K562 (cell line): ENCODE measurements around the gene TMPRSS9. TPM values are rescaled to one million over a fixed set of nuclear protein-coding genes. Genes with fewer than 3 reads are reported as not detected.

ENCODE experiments used
- CREBBP ChIP-seq: IDR thresholded peaks from one replicate; pipeline ENCODE4 v1.6.1; 2012; ENCODE audit warnings: low read depth, mild to moderate bottlenecking, control low read depth, inconsistent platforms, low read length
- HOXB6 ChIP-seq: fragments of 250-450 bp; sonication (Bioruptor Pico); IDR thresholded peaks from 2 replicates; pipeline ENCODE4 v1.5.1; 2022; ENCODE audit warnings: mild to moderate bottlenecking, borderline replicate concordance
- KLF10 ChIP-seq: fragments of 250-450 bp; sonication (Bioruptor Pico); IDR thresholded peaks from 2 replicates; pipeline ENCODE4 v1.6.1; 2021; ENCODE audit warnings: matching md5 sums
- MYC ChIP-seq, 2 experiments: fragments of 250-450 bp in 1 of 2; sonication (Bioruptor Pico) in 1 of 2; IDR thresholded peaks; 2 replicates each; pipeline versions ENCODE4 v1.5.1 to v1.6.1; 2012 to 2021; ENCODE audit warnings: low read depth in 2 of 2, borderline replicate concordance in 1 of 2, improper control_type of control experiment in 1 of 2, low read length in 1 of 2, mild to moderate bottlenecking in 1 of 2, moderate library complexity in 1 of 2
- NFYB ChIP-seq: IDR thresholded peaks from 2 replicates; pipeline ENCODE4 v1.6.1; 2011; ENCODE audit warnings: mild to moderate bottlenecking, moderate library complexity; ENCODE audit not compliant: insufficient read length; ENCODE audit errors: extremely low read depth
- RBM25 ChIP-seq: fragments of 200-400 bp; formaldehyde crosslinking; IDR thresholded peaks from 2 replicates; pipeline ENCODE4 v1.6.1; 2018; ENCODE audit warnings: low read length, low read depth, moderate library complexity; ENCODE audit not compliant: severe bottlenecking
- REST ChIP-seq, 2 experiments: fragments of 450-650 bp; formaldehyde crosslinking in 1 of 2; IDR thresholded peaks; 2 replicates each; pipeline versions ENCODE4 v1.4.0 to v1.6.1; 2014 to 2020; ENCODE audit warnings: mild to moderate bottlenecking in 2 of 2, borderline replicate concordance in 1 of 2, low read depth in 1 of 2
- TGIF2 ChIP-seq: sonication (generic); formaldehyde crosslinking; IDR thresholded peaks from 2 replicates; pipeline ENCODE4 v1.8.1; 2022; ENCODE audit warnings: mild to moderate bottlenecking, missing genetic modification reagents, moderate library complexity
- THRA ChIP-seq: fragments of 450-650 bp; IDR thresholded peaks from 2 replicates; pipeline ENCODE4 v1.6.1; 2017; ENCODE audit warnings: mild to moderate bottlenecking, moderate library complexity
- YBX1 ChIP-seq: fragments of 450-650 bp; IDR thresholded peaks from 2 replicates; pipeline ENCODE4 v1.7.1; 2016; ENCODE audit warnings: mild to moderate bottlenecking
- ZNF146 ChIP-seq: IDR thresholded peaks from one replicate; pipeline ENCODE4 v1.6.1; 2018; ENCODE audit warnings: missing compliant biosample characterization; ENCODE audit not compliant: unreplicated experiment
- ZNF311 ChIP-seq: fragments of 250-450 bp; sonication (Bioruptor Pico); IDR thresholded peaks from 2 replicates; pipeline ENCODE4 v1.4.0; 2020; ENCODE audit warnings: mild to moderate bottlenecking, moderate library complexity
- ZNF324 ChIP-seq: fragments of 250-450 bp; sonication (Bioruptor Pico); IDR thresholded peaks from 2 replicates; pipeline ENCODE4 v1.4.0; 2020; ENCODE audit warnings: mild to moderate bottlenecking
- ZNF785 ChIP-seq: fragments of 250-450 bp; sonication (Bioruptor Pico); IDR thresholded peaks from 2 replicates; pipeline ENCODE4 v1.4.0; 2020; ENCODE audit warnings: mild to moderate bottlenecking
- polyA plus RNA-seq, 8 experiments: library from polyadenylated mRNA; depleted of rRNA in 4 of 8; stranded (reverse) in 5 of 8; unstranded in 3 of 8; fragments of >200 nt; fragmentation: Nextera tagmentation in 2 of 8; fragmentation: Illumina TruSeq in 1 of 8; extraction: Ambion mirVana in 2 of 8; extraction: Trizol in 1 of 8; gene quantifications; 2 replicates each; pipeline versions ENCODE4 v1.2.1 to v1.2.3, GENCODE V29; 2011 to 2014; ENCODE audit warnings: inconsistent platforms in 1 of 8, missing spikeins in 1 of 8
- total RNA-seq, 7 experiments: library from RNA; depleted of rRNA in 6 of 7; stranded (reverse); fragments of >200 nt in 6 of 7; fragmentation: Illumina TruSeq in 2 of 7; extraction: Trizol in 2 of 7; gene quantifications; 2 replicates each; pipeline versions ENCODE4 v1.2.1 to v1.2.3, GENCODE V29; 2011 to 2021; ENCODE audit warnings: low replicate concordance in 1 of 7
- TF ChIP-seq, protein P1 (sequence below): fragments of 450-650 bp; formaldehyde crosslinking; IDR thresholded peaks from 2 replicates; pipeline ENCODE4 v1.4.0; 2020; ENCODE audit warnings: mild to moderate bottlenecking
- TF ChIP-seq, protein P2 (sequence below): sonication (generic); formaldehyde crosslinking; IDR thresholded peaks from 2 replicates; pipeline ENCODE4 v1.8.0; 2022; ENCODE audit warnings: mild to moderate bottlenecking, low read depth, missing genetic modification reagents

The TMPRSS9 gene
- total and polyA plus RNA-seq, 9 of the 15 experiments (the other 6 are each of a cell fraction or from before 2014, with no cell fraction given): 0.01 to 0.03 TPM; not detected in 7

- TF ChIP-seq REST (IDR thresholded peaks at IDR 0.05; ENCODE audit: borderline replicate concordance) (no peak), REST (CRISPR knock-in tag; IDR thresholded peaks at IDR 0.05; ENCODE audit: low read depth) (no peak), KLF10 (CRISPR knock-in tag) (no peak), ZNF311 (CRISPR knock-in tag) (no peak), ZNF146 (CRISPR knock-in tag) (no peak), HOXB6 (CRISPR knock-in tag) (no peak), ZNF324 (CRISPR knock-in tag) (no peak), THRA (no peak), NFYB (no peak), TGIF2 (no peak), YBX1 (no peak), RBM25 (no peak), CREBBP (no peak), ZNF785 (CRISPR knock-in tag) (no peak), MYC (IDR thresholded peaks at IDR 0.05; ENCODE audit: low read depth, low read length) (peak; percentile 98), MYC (CRISPR knock-in tag; IDR thresholded peaks at IDR 0.05; ENCODE audit: borderline replicate concordance, low read depth) (peak; percentile 80; the same call in 1 of the 2 replicates)
- TF ChIP-seq, protein P1, sequence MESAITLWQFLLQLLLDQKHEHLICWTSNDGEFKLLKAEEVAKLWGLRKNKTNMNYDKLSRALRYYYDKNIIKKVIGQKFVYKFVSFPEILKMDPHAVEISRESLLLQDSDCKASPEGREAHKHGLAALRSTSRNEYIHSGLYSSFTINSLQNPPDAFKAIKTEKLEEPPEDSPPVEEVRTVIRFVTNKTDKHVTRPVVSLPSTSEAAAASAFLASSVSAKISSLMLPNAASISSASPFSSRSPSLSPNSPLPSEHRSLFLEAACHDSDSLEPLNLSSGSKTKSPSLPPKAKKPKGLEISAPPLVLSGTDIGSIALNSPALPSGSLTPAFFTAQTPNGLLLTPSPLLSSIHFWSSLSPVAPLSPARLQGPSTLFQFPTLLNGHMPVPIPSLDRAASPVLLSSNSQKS (CRISPR knock-in tag): no peak
- TF ChIP-seq, protein P2, sequence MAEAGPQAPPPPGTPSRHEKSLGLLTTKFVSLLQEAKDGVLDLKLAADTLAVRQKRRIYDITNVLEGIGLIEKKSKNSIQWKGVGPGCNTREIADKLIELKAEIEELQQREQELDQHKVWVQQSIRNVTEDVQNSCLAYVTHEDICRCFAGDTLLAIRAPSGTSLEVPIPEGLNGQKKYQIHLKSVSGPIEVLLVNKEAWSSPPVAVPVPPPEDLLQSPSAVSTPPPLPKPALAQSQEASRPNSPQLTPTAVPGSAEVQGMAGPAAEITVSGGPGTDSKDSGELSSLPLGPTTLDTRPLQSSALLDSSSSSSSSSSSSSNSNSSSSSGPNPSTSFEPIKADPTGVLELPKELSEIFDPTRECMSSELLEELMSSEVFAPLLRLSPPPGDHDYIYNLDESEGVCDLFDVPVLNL (CRISPR knock-in tag): no peak
Observed at GRCh38 chr19:2328401-2329148, 31.5 kb upstream of the TMPRSS9 start, which contains the start of the genes LSM7 and SPPL2B (continued).
